ENCODE results near the gene COL8A1.

Gene COL8A1

GRCh38 chr3:99842826-99843589, 204.6 kb downstream of the COL8A1 start:
- no peak for DNase-seq (ENCODE audit: low read depth in 4 of 4, low spot score in 1 of 4)

DNA sequence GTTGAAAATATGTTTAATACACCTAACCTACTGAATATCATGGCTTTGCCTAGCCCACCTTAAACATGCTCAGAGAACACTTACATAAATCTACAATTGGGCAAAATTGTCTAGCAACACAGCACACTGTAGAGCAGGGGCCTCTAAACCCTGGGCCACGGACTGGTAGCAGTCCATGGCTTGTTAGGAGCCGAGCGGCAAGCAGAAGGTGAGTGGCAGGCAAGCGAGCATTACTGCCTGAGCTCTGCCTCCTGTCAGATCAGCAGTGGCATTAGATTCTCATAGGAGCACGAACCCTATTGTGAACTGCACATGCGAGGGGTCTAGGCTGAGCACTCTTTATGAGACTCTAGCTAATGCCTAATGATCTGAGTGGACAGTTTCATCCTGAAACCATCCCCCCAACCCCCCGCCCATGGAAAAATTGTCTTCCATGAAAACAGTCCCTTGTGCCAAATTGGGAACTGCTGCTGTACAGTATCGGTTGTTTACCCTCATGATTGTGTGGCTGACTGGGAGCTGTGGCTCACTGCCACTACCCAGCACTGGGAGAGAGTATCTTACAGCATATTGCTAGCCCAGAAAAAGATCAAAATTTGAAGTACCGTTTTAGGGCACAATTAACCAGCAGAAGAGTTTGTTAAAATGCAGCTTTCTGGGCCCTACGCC, 205.3 kb downstream of the COL8A1 start:
- no peak for DNase-seq (ENCODE audit: low read depth in 4 of 4, low spot score in 1 of 4)

- DNase-seq (ENCODE audit: low read depth in 4 of 4, low spot score in 1 of 4): no peak
These were observed 206.9 kb downstream of the COL8A1 start for GRCh38 chr3:99845331-99845730.

- DNase-seq (ENCODE audit: low read depth in 4 of 4, low spot score in 1 of 4): no peak
These were observed 207.6 kb downstream of the COL8A1 start for GRCh38 chr3:99845999-99846398.

DNA sequence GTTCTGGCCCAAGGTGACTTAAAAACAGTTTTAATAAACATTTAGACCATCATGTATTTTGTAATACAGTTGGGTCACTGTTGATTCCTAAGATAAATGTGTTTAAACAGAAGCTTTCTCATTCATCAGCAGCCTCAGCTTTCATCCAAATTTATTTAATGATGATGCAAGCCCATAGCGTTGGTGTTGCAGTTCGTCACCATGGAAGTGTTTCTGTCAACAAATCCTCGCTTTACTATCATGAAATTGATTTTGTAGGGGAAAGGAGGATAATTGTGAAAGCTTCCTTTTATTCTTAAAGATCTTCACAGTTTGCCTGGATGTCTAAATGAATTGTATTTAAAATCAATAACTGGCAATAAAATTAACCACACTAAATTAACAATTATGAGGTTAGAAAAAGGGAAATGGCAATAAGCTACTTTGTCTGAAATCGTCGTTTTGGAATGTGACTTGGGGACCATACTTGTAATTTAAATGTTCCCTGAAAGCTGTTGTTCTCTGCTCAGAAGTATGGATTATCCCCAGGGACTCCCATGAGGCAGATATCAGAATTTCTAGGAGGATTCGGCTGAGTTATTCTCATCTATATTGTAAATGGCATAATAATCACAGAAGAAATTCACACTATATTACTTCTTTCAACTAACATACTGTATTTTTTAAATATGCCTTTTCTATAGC, 208.2 kb downstream of the COL8A1 start:
- DNase-seq (ENCODE audit: low read depth in 4 of 4, low spot score in 1 of 4): no peak

DNA sequence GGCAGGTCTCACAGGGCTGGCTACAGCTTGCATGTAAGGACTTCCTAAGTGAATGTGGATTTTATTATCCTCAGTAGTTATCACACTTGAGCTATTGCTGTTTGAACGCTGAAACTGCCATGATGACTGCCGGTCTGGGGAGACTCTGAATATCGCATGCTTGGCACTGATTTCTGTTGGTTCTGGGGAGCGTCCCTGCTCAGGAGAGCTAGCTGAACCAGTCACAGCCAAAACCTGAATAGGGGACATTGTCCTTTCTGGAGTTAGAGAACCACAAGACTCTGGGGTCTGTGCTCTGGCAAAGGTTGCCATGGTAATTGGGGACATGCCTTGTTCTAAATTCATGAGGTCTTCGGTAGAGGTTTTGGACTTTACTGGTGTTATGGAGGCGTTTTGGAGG, 210.0 kb downstream of the COL8A1 start:
- no peak for DNase-seq (ENCODE audit: low read depth in 4 of 4, low spot score in 1 of 4)

Measured in stimulated activated CD4-positive, alpha-beta T cell treated with anti-CD3 and anti-CD28 coated beads, Interleukin-1b, Interleukin-23, amount 100 ng/mL, for 24 hours (primary cell).